GM18507 (cell line): Measurements from ENCODE around the gene IRX2.

Experiments used
- DNase-seq: peaks from one replicate; pipeline ENCODE4 v3.0.0; 2011; ENCODE audit warnings: low read depth; ENCODE audit not compliant: insufficient read length; ENCODE audit errors: extremely low spot score
- FAIRE-seq: peaks from 2 replicates; lab custom pipeline; 2011; peaks lifted over from hg19 to GRCh38; lab: Jason Lieb, UNC

IRX2 gene

DNA sequence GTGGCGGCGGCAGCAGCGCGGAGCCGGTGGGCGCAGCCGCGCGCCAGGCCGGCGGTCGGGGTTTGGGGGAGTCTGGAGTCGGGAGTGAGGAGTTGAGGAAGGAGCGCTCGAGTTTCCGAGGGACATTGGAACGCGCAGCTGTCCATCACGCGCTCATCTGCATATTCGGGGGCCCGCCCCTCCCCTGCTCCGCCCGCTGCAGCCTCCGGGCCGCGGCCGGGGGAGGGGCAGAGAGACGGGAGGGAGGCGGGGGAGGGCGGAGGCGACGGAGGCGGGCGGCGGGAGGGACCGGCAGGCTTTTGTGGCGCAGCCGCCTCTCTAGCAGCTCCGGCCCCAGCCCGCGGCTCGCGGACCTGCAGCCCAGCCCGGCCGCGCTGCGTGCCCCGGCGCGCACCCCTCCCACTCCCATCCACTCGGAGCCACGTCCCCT, at the start of gene IRX2:
Gene IRX2 (minus strand): TSS at position 86 of the 430 bp plus-strand sequence. CDS start 264 bp downstream, outside the sequence.
- DNase-seq (no peak), FAIRE-seq (no peak)

DNA sequence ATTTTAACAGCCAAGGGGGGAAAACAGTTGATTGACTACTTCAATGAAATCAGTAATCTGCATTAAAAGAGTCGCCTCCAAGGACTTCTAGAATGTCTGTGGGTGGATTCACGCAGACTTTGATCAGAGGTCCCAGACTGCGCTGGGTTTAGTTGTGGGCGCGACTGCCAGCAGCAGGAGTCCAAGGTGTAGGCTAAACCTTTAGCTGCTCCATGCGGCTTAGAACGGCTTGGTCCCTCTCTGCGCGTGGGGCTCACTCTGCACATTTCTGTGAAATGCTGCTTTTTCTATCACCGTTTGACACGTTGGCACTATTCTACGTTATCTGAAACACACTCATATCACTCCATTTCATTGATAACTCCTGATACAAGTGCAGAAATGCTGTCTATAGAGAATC, 48.6 kb upstream of the IRX2 start:
- FAIRE-seq (no peak), DNase-seq (no peak)

DNA sequence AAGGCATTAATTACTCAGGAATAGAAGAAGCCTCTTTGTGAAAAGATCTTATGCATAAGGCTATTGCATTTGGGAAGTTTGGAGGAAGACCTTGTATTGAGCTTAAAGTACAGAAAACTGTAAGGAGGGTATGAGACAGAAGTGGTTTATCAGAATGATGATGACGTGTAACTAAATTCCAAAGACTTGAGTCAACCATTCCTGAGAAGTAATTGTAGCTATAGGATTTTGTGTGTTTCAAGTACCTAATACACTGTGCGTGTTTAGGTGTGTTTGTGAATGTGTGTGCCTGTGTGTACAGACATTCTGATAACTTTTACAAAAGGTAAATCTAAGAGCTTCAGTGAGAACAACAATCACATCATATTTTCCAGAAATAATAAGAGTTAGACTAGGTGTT, 46.5 kb upstream of the IRX2 start:
- no peak for FAIRE-seq
- DNase-seq: no peak

DNA sequence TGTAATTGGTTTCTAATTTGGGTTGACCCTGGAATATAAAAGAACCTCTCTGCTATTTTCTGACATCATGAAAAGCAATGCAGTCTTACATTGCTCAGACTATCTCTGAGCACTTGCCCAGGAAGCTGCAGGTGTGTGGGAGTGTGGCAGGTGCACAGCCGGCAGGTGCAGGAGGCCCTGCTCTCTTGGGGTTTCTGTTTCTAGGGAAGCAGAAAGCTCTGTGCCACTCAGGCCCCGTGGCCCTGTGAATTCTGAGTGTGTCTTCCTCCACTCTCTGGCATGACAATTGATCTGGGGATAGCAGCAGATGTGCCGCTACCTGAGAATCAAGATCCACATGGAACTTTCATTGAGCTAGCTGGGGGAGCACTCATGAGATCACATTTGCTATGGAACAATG, 45.7 kb upstream of the IRX2 start:
- no peak for DNase-seq
- FAIRE-seq: no peak

DNA sequence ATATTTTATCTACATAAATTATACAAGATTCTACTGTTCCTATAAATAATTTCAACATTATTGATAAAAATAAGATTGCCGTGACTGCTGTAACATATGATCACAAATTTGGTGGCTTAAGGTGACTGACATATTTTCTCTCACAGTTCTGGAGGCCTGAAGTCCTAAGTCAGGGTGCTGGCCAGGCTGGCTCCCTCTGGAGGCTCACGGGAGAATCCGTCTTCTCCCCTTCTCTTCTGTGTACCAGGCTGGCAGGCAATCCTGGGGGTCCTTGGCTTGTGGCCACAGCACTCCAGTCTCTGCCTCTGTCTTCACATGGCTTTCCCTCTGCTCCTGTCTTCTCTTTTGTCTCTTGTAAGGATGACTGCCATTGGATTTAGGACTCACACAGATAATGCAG, 31.7 kb upstream of the IRX2 start:
- FAIRE-seq (no peak), DNase-seq (no peak)

DNA sequence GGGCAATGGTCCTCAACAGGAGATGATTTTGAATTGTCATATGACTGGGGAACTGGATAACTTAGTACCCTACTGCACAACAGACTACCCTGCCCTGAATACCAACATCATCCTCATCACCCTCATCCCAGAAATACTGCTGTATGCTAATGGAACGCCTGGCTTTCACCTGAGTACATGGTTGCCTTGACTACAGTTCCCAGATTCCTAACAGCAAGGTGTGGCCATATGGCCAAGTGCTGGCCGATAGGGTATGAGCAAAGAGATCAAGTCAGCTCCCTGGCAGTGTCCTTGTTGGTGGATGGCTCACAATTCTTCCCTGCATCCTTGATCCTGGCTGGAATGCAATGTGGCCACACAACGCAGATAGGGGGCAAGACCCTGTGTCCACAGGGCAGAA, 31.2 kb upstream of the IRX2 start:
- FAIRE-seq: no peak
- no peak for DNase-seq

DNA sequence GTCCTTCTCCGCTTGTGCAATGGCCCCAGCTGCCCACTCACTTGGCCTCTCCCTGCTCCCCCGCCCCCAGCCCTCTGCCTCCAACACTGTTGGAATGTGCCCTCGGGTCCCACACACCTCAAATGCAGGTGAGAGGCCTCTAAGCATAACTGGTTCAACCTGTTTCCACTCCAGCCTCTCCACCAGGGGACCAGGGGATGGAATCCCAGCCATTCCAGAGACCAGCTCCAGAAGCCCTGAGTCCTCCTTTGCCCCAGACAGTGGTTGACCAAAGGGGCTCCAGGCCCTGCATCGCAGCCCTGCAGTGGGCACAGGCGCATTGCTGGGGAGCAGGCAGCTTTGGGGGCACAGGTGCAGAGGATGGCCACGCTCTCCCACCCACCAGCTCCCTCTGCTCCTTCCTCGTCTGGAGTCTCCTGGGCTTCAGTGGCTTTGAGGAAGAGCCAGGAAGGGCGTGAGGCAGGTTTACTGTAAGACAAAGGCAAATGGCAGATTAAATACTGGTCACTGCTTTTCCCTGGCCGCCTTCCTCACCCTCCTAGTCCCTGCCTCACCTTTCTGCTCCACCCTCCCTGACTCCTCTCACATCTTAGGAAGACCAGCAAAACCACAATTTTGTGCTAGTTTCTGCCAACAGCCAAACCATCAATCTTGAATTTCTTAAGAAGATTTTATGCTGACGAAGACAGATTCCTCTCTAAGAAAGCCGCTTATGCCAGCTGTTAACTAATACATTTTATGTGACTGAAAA, 29.1 kb upstream of the IRX2 start:
- DNase-seq: no peak
- FAIRE-seq: no peak

DNA sequence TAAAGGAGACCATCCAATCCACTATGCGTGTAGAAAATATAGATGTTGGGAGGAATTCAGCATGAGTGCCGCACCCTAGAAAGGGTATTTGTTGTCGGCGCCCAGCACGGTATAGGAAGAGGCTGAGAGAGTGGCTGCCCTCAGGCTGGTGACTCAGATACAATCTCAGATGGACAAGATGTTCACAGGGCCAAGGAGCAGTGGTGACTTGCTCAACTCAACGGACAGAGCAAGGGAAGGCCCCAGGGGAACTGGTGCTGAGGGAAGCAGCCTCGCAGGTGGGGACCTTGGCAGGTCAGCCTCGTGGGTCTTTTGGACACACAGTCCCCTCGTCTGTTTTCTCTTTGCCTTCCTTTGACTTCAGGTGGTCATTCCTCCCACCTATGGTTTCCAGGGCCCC, 28.0 kb upstream of the IRX2 start:
- no peak for DNase-seq
- no peak for FAIRE-seq

DNA sequence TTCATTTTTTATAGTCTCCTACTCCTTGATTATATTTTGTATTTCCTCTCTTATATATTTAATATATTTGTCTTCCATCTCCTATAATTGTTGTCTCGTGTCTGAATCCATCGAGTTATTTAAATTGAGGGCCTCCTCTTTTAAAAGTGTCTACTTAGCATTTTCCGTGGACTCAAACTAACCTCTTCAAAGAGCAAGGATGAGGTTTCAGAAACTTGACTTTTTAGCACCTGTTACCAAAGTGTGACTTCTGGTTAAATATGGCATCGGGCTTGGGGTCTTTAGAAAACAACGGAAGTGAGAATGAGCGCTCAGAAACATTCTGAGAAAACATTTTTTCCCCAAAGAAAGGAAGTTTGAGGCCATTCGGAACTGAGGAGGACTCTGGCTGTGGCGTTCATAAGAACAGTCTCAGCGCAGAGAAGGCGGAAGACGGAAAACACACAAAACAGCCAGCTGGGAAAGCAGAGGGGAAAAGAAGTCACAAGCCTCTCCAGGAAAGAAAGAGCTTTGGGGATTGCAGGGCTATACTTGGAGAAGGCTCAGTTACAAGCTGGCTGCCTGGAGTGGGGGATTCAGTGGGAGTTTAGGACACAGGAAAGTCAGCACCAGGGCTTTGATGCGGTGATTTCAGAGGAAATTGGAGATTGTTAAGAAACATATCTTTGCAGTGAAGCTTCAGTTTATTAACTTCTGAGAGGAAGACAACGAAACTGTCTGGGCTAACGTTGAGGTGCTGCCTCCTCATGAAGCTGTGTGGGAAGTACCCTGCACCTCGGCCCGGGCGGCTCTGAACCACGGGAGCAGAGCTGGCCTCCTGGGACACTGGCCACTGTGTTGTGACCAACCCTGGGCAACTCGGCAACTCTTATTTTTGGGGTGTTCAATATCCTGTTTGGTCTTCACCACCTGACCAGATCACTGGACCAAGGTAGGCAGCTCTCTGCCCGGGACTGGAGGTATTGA, 25.1 kb upstream of the IRX2 start:
- FAIRE-seq: no peak
- DNase-seq: no peak

DNA sequence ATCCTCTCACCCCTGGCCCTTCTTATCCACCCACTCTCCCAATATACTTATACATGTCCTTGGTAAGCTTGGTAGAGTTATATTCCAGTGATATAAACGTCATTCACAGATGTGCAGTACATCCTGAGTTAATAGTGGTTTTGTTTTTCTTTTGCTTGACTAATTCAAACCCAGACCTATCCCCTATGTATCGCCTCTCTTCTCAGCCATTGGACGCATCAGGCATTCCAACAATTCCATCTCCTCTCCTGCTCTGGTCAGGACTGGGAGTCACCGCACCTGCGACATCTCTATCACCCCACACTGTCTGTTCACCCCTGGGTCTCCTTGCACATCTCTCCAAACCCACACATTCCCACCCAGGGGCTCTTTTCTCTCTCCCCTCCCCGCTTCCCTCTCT, 21.9 kb upstream of the IRX2 start:
- FAIRE-seq: no peak

DNA sequence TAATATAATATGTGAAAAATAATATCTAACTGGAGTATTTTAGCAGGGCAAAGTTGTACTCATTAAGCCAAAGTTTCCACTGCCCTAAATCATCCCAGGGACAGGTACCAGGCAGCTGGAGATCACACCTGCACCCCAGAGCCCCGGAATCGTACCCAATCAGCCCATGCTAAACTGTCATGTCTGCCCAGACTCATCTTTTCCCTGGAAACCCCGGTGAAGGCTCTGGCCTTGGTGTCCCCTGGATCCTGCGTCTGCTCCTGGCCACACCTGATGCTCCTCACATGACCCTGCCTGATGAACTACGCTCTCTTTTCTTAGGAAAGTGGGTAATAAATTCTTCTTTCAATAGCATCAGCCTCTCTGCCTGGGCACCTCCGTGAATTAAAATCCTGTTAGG, 15.6 kb upstream of the IRX2 start:
- DNase-seq (no peak), FAIRE-seq (no peak)

More for the DNA sequence above, 21.9 kb upstream of the IRX2 start:
- no peak for DNase-seq

DNA sequence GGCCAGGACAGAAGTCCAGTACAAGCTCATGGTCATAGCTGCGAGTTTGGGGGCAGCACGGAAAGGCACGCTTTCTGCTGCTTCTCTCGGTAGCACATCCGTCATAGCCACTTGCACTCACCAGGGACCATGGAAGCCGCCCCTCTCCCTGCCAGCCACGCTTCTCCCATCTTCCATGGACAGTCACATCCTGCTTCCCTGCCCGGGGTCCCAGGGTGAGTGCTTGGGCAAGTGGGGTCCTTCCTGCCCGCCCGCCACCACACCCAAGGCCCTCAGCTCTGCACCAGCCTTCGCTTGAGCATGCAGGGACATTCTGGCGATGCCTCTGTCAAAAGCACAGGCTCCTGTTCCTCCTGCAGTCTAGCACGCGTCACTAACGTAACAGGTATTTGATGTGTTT, 13.1 kb upstream of the IRX2 start:
- no peak for DNase-seq
- no peak for FAIRE-seq

DNA sequence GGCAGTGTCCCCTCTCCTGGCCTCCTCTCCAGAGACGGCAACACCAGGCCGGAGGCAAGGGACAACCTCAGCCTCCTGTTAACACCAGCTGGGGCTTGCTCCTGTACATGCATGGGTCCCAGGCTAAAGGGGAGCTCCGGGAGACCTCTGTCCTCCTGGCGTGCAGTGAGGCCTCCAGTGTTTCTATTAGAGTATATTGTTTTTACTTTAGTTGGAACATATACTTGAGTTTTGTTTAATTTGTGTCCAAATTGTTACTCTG, 12.0 kb upstream of the IRX2 start:
- no peak for FAIRE-seq

DNA sequence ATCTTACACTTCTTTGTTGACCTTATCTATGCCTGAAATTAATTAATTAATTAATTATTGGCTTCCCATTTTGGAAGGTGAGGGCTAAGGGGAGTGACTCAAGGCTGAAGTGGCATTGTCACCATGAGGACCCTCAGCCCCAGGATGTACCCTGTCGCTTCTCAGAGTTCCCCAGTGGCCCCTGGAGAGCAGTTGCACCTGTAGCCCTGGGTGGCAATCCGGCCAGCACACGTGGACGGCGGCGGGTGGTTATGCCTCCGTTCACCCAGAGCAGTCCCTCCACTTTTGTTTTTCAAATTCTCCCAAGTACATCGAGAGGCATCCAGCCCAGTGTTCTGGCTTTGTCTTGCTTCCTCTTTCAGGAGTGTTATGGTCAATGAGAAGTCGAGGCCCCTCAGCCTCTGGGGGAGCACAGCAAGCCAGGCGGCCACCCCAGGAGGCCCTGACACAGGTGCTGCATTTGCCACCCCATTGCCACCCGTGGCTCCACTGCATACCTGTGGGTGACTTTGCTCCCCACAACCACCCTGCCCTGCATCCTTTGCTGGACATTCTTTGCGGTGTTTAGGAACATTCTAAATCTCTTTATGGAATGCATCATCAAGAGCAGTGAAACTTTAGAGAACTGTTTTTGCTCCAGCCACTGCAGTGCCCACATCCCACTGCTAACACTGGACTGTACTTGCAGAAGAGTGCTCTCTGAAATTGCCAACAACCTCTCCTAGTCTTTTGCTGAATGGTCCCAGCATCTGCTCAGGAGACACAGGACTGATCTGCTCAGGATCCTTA, 11.5 kb upstream of the IRX2 start:
- FAIRE-seq: no peak
- DNase-seq: no peak

More for the DNA sequence above, 12.0 kb upstream of the IRX2 start:
- no peak for DNase-seq

DNA sequence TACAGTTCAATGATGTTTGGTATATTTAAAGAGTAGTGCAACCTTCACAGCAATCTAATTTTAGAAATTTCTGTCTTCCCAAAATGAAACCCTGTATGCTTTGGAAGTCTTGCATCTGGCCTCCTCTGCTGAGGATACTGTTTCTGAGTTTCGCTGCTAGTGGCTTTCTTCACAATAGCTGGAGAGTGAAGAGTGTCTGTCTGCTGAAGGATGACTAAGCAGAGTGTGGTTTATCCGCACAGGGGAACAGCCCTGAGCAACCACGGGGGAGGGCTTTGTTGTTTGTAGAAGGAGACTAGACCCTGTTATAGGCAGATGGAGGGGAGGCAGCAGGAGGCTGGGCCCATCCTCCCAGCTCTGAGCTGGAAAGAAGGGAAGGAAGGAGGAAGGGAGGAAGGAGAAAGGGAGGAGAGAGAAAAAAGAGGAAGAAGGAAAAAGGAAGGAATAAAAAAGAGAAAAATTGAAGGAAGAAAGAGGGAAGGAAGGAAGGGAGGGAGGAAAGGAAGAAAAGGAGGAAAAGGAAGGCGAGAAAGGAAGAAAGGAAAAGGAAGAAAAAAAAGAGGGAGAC, 10.5 kb upstream of the IRX2 start:
- FAIRE-seq (no peak), DNase-seq (no peak)

DNA sequence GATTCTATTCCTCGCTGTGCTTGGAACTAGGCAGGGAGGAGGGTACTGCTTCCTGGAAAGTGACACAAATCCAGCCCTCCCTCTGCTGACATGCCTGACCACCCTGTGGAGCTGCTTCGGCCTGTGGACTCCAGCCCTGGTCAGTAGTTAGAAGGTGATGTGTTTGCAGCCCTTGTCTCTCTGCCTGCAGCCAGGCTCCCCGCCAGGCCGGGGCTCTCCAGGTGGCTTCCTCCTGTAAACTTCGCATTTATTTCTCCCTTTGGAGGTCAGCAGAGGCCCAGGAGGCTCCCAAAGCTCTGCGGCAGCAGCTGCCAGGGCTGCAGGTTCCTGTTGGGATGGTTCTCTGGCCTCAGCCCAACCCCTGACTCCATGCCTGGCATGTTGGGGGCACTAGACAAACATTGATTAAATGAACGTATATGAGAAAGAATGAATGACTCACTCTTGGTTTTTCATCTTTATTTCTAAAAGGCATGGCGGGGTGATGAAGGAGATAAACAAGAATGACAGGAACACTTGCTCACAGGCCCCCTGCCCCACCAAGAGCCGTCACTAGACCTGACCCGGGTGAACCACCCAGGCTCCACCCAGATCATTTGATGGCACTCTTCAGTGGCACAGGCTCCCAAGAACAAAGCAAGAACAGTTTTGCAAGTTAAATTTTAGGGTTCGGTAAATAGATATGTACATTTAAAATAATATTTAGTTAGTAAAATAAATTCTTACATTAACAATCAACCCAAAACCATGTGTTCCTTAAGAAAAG, 8.4 kb upstream of the IRX2 start:
- no peak for FAIRE-seq
- no peak for DNase-seq

DNA sequence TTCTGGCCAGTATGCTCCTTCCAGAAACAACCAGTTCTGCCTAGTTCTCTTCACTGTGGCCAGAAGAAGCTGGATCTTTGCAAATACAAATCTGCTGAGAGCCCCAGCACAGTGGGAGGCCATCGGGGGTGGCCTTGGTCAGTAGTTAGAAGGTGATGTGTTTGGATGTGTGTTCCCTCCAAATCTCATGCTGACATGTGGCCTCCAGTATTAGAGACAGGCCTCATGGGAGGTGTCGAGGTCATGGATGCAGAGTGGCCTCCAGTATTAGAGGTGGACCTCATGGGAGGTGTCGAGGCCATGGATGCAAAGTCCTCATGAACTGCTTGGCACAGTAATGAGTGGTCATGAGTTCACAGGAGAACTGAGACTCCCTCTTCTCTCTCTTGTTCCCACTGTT, 7.6 kb upstream of the IRX2 start:
- DNase-seq (no peak), FAIRE-seq (no peak)

DNA sequence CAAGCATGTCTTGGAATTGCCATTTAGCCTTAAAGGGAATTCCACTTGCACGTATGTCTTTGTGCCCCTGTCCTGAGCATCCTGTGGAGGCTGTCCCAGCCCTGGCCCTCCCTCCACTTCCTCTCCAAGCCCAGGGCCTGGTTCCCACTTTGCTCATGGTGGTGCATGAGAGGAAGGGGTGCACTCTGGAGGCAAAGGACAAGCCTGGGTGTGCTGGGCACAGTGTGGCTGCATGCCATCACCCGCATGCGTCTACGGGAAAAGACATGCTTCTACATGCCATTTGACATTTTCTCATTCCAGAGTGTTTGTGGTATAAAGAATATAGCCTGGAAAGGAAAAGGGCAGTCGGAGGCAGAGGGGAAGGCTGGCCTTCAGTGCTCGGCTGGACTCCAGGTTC, 7.2 kb upstream of the IRX2 start:
- DNase-seq (no peak), FAIRE-seq (no peak)
